Lung (tissue), 12 donors: ENCODE measurements around the gene DOCK1. TPM values are rescaled to one million over a fixed set of nuclear protein-coding genes. Genes with fewer than 3 reads are reported as not detected.

Experiments used
- ATAC-seq: fragments of 200-7000 bp; cut with Tn5 transposase; one replicate; pipeline ENCODE4 v1.9.1; 2020; ENCODE audit warnings: moderate number of reproducible peaks; ENCODE audit not compliant: insufficient read depth, low FRiP score
- DNase-seq, 3 donors: peaks; one replicate each; pipeline ENCODE4 v3.0.0-alpha.2; 2013 to 2017
- H3K27ac ChIP-seq, 2 donors: one replicate each; pipeline ENCODE4 v1.5.1; 2013; ENCODE audit warnings: mild to moderate bottlenecking in 2 of 2, moderate library complexity in 2 of 2, control low read depth in 1 of 2, inconsistent platforms in 1 of 2, low read depth in 1 of 2, low read length in 1 of 2
- H3K27me3 ChIP-seq, 3 donors: one replicate each; pipeline ENCODE4 v1.5.1; 2013; ENCODE audit warnings: low read length in 2 of 3; ENCODE audit not compliant: control insufficient read depth in 3 of 3, insufficient read depth in 3 of 3
- H3K36me3 ChIP-seq, 4 donors: one replicate each; pipeline ENCODE4 v1.5.1; 2013; ENCODE audit warnings: low read length in 4 of 4, mild to moderate bottlenecking in 1 of 4, moderate library complexity in 1 of 4; ENCODE audit not compliant: control insufficient read depth in 4 of 4, insufficient read depth in 4 of 4
- H3K4me1 ChIP-seq, 5 donors: one replicate each; pipeline ENCODE4 v1.5.1; 2013; ENCODE audit warnings: low read length in 5 of 5, mild to moderate bottlenecking in 2 of 5, moderate library complexity in 1 of 5; ENCODE audit not compliant: control insufficient read depth in 5 of 5, insufficient read depth in 5 of 5
- H3K4me3 ChIP-seq: one replicate; pipeline ENCODE4 v1.5.1; 2013; ENCODE audit warnings: mild to moderate bottlenecking, control low read depth, moderate library complexity
- H3K9ac ChIP-seq, 2 donors: one replicate each; pipeline ENCODE4 v1.5.1; 2013; ENCODE audit warnings: low read length in 2 of 2, control low read depth in 1 of 2; ENCODE audit not compliant: insufficient read depth in 1 of 2
- H3K9me3 ChIP-seq, 4 donors: one replicate each; pipeline ENCODE4 v1.5.1; 2013; ENCODE audit warnings: low read length in 3 of 4, mild to moderate bottlenecking in 1 of 4, moderate library complexity in 1 of 4; ENCODE audit not compliant: control insufficient read depth in 4 of 4, insufficient read depth in 3 of 4
- CTCF ChIP-seq: IDR thresholded peaks from 2 replicates; pipeline ENCODE4 v1.5.1; 2012; ENCODE audit warnings: mild to moderate bottlenecking; ENCODE audit errors: control extremely low read depth, extremely low read depth
- WGBS, 2 donors: extraction: QIAGEN DNeasy Blood & Tissue Kit; methylation state at CpG; one replicate each; pipeline ENCODE4 v1.1.7; 2013; 5-methylcytosine and 5-hydroxymethylcytosine counted together
- polyA plus RNA-seq, 2 donors: library from polyadenylated mRNA; stranded (reverse); fragments of 200-250 nt; gene quantifications; one replicate each; pipeline ENCODE4 v1.2.1, GENCODE V29; 2013
- total RNA-seq, 2 donors: library from RNA; depleted of rRNA in 1 of 2; stranded (reverse); fragments of >200 nt in 1 of 2; gene quantifications; one replicate each; pipeline ENCODE4 v1.2.1, GENCODE V29; 2014 to 2021
- donor health status: control.
- donor health status: control.
- donor health status: Bipolar disorder and iron deficiency.
- donor health status: healthy.
- donor health status: DM: yes; HTN: yes; CAD: no.

DOCK1 gene
- total and polyA plus RNA-seq, 4 donors = 11.2 to 102 (median 30.5) TPM

GRCh38 chr10:127161482-127161881, 256.3 kb downstream of the DOCK1 start:
- no peak overlapping the region for H3K27ac ChIP-seq
- H3K27me3 ChIP-seq = no peaks in the 10 kb centered on the region
- peaks cover 0 to 2% (median 0%) of the 10 kb centered on the region in 4 donors for H3K36me3 ChIP-seq
- DNase-seq = no peak
- H3K9ac ChIP-seq = no peak overlapping the region
- no peak overlapping the region for H3K4me3 ChIP-seq
- H3K9me3 ChIP-seq = peaks cover 0 to 1% (median 0%) of the 10 kb centered on the region in 4 donors
- 92 to 93% methylated on average over 5 of the region's 5 CpGs for WGBS, 2 donors
- TF ChIP-seq CTCF = no peak
- H3K4me1 ChIP-seq = peaks cover 0 to 15% (median 7%) of the 10 kb centered on the region in 5 donors
- no peak for ATAC-seq

- Histone ChIP-seq H3K36me3 (peaks cover 0 to 2% (median 0%) of the 10 kb centered on the region in 4 donors), H3K27ac (no peak overlapping the region), H3K9ac (no peak overlapping the region), H3K4me3 (no peak overlapping the region), H3K4me1 (peaks cover 0 to 7% (median 3%) of the 10 kb centered on the region in 5 donors), H3K27me3 (no peaks in the 10 kb centered on the region), H3K9me3 (peaks cover 0 to 1% (median 0%) of the 10 kb centered on the region in 4 donors)
- 94 to 96% methylated on average over 6 of the region's 6 CpGs for WGBS, 2 donors
- TF ChIP-seq CTCF = no peak
- no peak for DNase-seq
- no peak for ATAC-seq
Observed at GRCh38 chr10:127162841-127163240, 257.6 kb downstream of the DOCK1 start.

- H3K4me1 ChIP-seq = peaks cover 0 to 3% (median 0%) of the 10 kb centered on the region in 5 donors
- no peak overlapping the region for H3K27ac ChIP-seq
- no peak for ATAC-seq
- no peaks in the 10 kb centered on the region for H3K27me3 ChIP-seq
- DNase-seq = no peak
- no peak overlapping the region for H3K4me3 ChIP-seq
- TF ChIP-seq CTCF = no peak
- no peak overlapping the region for H3K9ac ChIP-seq
- H3K36me3 ChIP-seq = peaks cover 0 to 6% (median 0%) of the 10 kb centered on the region in 4 donors
- no peaks in the 10 kb centered on the region for H3K9me3 ChIP-seq
- 87 to 96% methylated on average over 3 of the region's 3 CpGs for WGBS, 2 donors
Observed at GRCh38 chr10:127168261-127168660, 263.0 kb downstream of the DOCK1 start.

GRCh38 chr10:127174866-127175265, 269.6 kb downstream of the DOCK1 start:
- Histone ChIP-seq H3K4me1 (no peaks in the 10 kb centered on the region), H3K9me3 (no peaks in the 10 kb centered on the region), H3K27ac (no peak overlapping the region), H3K4me3 (no peak overlapping the region), H3K27me3 (no peaks in the 10 kb centered on the region), H3K36me3 (peaks cover 0 to 9% (median 3%) of the 10 kb centered on the region in 4 donors), H3K9ac (no peak overlapping the region)
- TF ChIP-seq CTCF = no peak
- WGBS, 2 donors = 90 to 98% methylated on average over 8 of the region's 8 CpGs
- no peak for DNase-seq
- no peak for ATAC-seq
